ENCODE data around the gene RAB3GAP2.

RAB3GAP2 gene

DNA sequence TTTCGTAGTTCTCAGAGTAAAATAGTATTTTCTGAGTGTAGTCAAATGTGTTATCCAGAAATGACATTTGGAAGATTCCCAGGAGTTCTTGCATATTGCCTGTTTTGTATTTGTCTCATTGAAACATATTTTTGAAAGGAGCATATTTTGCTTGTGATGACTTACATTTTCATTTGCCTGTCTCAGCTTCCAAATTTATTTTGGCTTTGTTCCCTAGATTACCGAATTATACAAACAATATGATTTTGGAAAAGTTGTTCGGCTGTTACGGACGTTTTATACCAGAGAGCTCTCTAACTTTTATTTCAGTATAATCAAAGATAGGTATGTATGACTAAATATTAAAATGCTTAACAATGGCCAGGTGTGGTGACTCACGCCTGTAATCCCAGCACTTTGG lies 132.3 kb downstream of the RAB3GAP2 start:
- peaks cover 75% of the 10 kb centered on the region for H3K36me3 ChIP-seq (ENCODE audit: control insufficient read depth, low read length)
- H3F3A ChIP-seq (ENCODE audit: control insufficient read depth, insufficient read depth): peaks cover 8% of the 10 kb centered on the region; the same call in 1 of the 2 replicates
- no peaks in the 10 kb centered on the region for H3K4me1 ChIP-seq (ENCODE audit: control insufficient read depth, low read length)
- no peaks in the 10 kb centered on the region for H3K27me3 ChIP-seq (ENCODE audit: control insufficient read depth, low read length)
- no peaks in the 10 kb centered on the region for H3K9me2 ChIP-seq (replicated peaks; ENCODE audit: control insufficient read depth, low read length)
- H3K27ac ChIP-seq (ENCODE audit: low read depth, low read length): no peak overlapping the region
- no peaks in the 10 kb centered on the region for H3K79me2 ChIP-seq (ENCODE audit: control insufficient read depth, low read length)
- no peak overlapping the region for H3K4me2 ChIP-seq (ENCODE audit: low read length)
- no peaks in the 10 kb centered on the region for H4K20me1 ChIP-seq (ENCODE audit: control insufficient read depth, insufficient read depth, low read depth, low read length)
- no peak for TF ChIP-seq CTCF (IDR thresholded peaks at IDR 0.05; ENCODE audit: low read depth, low read length, poor library complexity, severe bottlenecking)
- no peak for TF ChIP-seq EZH2phosphoT487 (IDR thresholded peaks at IDR 0.05; ENCODE audit: borderline replicate concordance, low read length)
- H3K4me3 ChIP-seq (ENCODE audit: low read length): no peak overlapping the region
- H3K9me3 ChIP-seq (ENCODE audit: control insufficient read depth, insufficient read depth, low read length): no peaks in the 10 kb centered on the region

DNA sequence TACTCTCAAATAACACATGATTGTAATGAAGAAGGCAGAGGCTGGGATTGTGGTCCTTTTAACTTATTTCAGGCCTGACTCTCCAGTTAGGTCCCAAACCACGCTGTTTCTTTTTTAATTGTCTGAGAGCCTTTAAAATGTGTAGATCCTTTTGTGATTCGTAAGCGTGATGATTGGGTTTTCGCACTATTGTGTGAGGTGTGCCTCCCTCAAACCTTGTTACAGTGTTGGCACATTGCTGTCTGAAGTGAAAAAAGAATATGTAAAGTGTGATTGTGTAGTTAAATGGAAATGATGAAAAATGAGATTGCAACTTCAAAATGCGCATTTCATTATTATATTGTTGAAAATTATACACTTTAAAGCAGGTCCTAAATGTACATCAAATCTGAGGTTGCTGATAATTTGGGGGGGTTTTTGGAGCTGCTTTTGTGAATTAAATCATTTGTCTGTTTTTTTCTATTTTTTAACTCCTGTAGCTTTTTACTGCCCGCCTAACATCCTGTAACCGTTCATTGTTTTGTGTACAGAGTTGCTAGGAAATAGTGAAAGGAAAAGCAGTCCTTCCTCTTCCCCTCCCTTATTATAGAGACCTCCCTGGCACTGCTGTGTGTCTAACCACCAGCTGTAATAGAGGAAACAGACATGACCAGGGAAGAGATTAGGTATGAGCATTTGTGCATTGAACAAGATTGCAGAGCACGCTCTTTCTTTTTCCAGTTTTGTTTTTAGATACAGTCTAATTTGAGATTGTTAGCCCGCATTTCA lies 135.1 kb downstream of the RAB3GAP2 start:
- no peaks in the 10 kb centered on the region for H3K9me2 ChIP-seq (replicated peaks; ENCODE audit: control insufficient read depth, low read length)
- no peaks in the 10 kb centered on the region for H3K9me3 ChIP-seq (ENCODE audit: control insufficient read depth, insufficient read depth, low read length)
- no peak overlapping the region for H3K4me3 ChIP-seq (ENCODE audit: low read length)
- H3K27me3 ChIP-seq (ENCODE audit: control insufficient read depth, low read length): no peaks in the 10 kb centered on the region
- no peaks in the 10 kb centered on the region for H3K79me2 ChIP-seq (ENCODE audit: control insufficient read depth, low read length)
- H3K27ac ChIP-seq (ENCODE audit: low read depth, low read length): no peak overlapping the region
- no peaks in the 10 kb centered on the region for H3K4me1 ChIP-seq (ENCODE audit: control insufficient read depth, low read length)
- TF ChIP-seq EZH2phosphoT487 (IDR thresholded peaks at IDR 0.05; ENCODE audit: borderline replicate concordance, low read length) (no peak), CTCF (IDR thresholded peaks at IDR 0.05; ENCODE audit: low read depth, low read length, poor library complexity, severe bottlenecking) (no peak)
- H3F3A ChIP-seq (ENCODE audit: control insufficient read depth, insufficient read depth): no peaks in the 10 kb centered on the region
- H3K36me3 ChIP-seq (ENCODE audit: control insufficient read depth, low read length): peaks cover 73% of the 10 kb centered on the region
- no peaks in the 10 kb centered on the region for H4K20me1 ChIP-seq (ENCODE audit: control insufficient read depth, insufficient read depth, low read depth, low read length)
- H3K4me2 ChIP-seq (ENCODE audit: low read length): no peak overlapping the region

- H3K4me1 ChIP-seq (ENCODE audit: control insufficient read depth, low read length): no peaks in the 10 kb centered on the region
- H3K79me2 ChIP-seq (ENCODE audit: control insufficient read depth, low read length): no peaks in the 10 kb centered on the region
- no peaks in the 10 kb centered on the region for H3K9me2 ChIP-seq (replicated peaks; ENCODE audit: control insufficient read depth, low read length)
- no peaks in the 10 kb centered on the region for H3F3A ChIP-seq (ENCODE audit: control insufficient read depth, insufficient read depth)
- no peaks in the 10 kb centered on the region for H3K9me3 ChIP-seq (ENCODE audit: control insufficient read depth, insufficient read depth, low read length)
- no peak for TF ChIP-seq CTCF (IDR thresholded peaks at IDR 0.05; ENCODE audit: low read depth, low read length, poor library complexity, severe bottlenecking)
- TF ChIP-seq EZH2phosphoT487 (IDR thresholded peaks at IDR 0.05; ENCODE audit: borderline replicate concordance, low read length): no peak
- H3K36me3 ChIP-seq (ENCODE audit: control insufficient read depth, low read length): peaks cover 62% of the 10 kb centered on the region
- H3K4me3 ChIP-seq (ENCODE audit: low read length): no peak overlapping the region
- no peaks in the 10 kb centered on the region for H3K27me3 ChIP-seq (ENCODE audit: control insufficient read depth, low read length)
- H3K4me2 ChIP-seq (ENCODE audit: low read length): no peak overlapping the region
- H4K20me1 ChIP-seq (ENCODE audit: control insufficient read depth, insufficient read depth, low read depth, low read length): no peaks in the 10 kb centered on the region
- no peak overlapping the region for H3K27ac ChIP-seq (ENCODE audit: low read depth, low read length)
Observed at GRCh38 chr1:220135755-220136154, 136.5 kb downstream of the RAB3GAP2 start.
